Thoracic aorta (tissue), 2 donors: ENCODE measurements around the gene MMD2. TPM values are rescaled to one million over a fixed set of nuclear protein-coding genes. Genes with fewer than 3 reads are reported as not detected.
"Not testable (repeated sequence)": the region's sequence is repeated elsewhere in the genome, so short reads cannot be mapped to it uniquely, and the experiment has no call there.

Experiments
- ATAC-seq: fragments of 150-250 bp; one replicate; pipeline ENCODE4 v1.8.0; 2017; ENCODE audit warnings: low read depth; ENCODE audit not compliant: insufficient number of reproducible peaks, low FRiP score
- DNase-seq: peaks from one replicate; pipeline ENCODE4 v3.0.0-alpha.2; 2020; ENCODE audit warnings: low spot score
- H3K27ac ChIP-seq, 2 donors: fragments of 200-600 bp; sonication (generic); 1 replicate in 1 of 2; 2 replicates in 1 of 2; pipeline ENCODE4 v1.5.1; 2016; ENCODE audit warnings: mild to moderate bottlenecking in 2 of 2, moderate library complexity in 2 of 2
- H3K27me3 ChIP-seq: fragments of 200-600 bp; sonication (generic); replicated peaks from 2 replicates; pipeline ENCODE4 v1.6.0; 2016; ENCODE audit warnings: mild to moderate bottlenecking; ENCODE audit not compliant: insufficient read depth
- H3K36me3 ChIP-seq: fragments of 200-600 bp; sonication (generic); one replicate; pipeline ENCODE4 v1.5.1; 2016
- H3K4me1 ChIP-seq, 2 donors: fragments of 200-600 bp; sonication (generic); 1 replicate in 1 of 2; 2 replicates in 1 of 2; pipeline versions ENCODE4 v1.5.1 to v1.6.0; 2016; ENCODE audit warnings: low read depth in 2 of 2, mild to moderate bottlenecking in 1 of 2; ENCODE audit not compliant: control insufficient read depth in 1 of 2
- H3K4me3 ChIP-seq: fragments of 200-600 bp; sonication (generic); 2 replicates; pipeline ENCODE4 v1.5.1; 2016; ENCODE audit warnings: mild to moderate bottlenecking
- H3K9me3 ChIP-seq: fragments of 200-600 bp; sonication (generic); 2 replicates; pipeline ENCODE4 v1.5.1; 2016
- total RNA-seq, 2 donors: library from RNA; depleted of rRNA; stranded (reverse); fragments of >200 nt; gene quantifications; one replicate each; pipeline versions ENCODE4 v1.1.0 to v1.2.3, GENCODE V29; 2016
- TF ChIP-seq, protein P1 (sequence below): fragments of 200-600 bp; sonication (generic); IDR thresholded peaks from one replicate; pipeline ENCODE4 v1.5.1; 2019; ENCODE audit warnings: antibody characterized with exemption

The MMD2 gene
- total RNA-seq, 2 donors from 2014 or later = not detected

DNA sequence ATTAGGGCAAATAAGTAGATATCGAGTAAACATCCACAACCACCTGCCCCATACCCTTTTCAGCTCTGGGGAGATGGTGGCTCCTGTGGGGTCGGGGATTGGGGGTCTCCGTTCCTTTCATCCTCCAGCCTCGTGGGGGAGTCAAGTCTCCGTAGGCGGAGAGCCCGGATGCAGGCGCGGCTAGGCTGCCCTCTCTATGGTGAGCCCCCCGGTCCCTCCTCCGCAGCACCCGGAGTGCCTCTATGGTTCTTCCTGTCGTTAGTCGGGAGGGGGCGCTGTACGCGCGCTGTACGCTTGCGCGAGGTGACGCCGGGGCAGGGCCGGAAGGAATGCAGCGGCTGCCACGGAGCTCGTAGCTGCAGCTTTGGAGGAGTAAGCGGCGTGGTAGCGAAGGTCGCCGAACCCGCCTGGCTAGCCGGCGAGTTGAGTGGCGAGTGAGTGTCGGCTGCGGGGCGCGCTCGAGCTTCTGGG is 14.8 kb upstream of the MMD2 start:
- ATAC-seq = peak; percentile 90
- TF ChIP-seq, protein P1, sequence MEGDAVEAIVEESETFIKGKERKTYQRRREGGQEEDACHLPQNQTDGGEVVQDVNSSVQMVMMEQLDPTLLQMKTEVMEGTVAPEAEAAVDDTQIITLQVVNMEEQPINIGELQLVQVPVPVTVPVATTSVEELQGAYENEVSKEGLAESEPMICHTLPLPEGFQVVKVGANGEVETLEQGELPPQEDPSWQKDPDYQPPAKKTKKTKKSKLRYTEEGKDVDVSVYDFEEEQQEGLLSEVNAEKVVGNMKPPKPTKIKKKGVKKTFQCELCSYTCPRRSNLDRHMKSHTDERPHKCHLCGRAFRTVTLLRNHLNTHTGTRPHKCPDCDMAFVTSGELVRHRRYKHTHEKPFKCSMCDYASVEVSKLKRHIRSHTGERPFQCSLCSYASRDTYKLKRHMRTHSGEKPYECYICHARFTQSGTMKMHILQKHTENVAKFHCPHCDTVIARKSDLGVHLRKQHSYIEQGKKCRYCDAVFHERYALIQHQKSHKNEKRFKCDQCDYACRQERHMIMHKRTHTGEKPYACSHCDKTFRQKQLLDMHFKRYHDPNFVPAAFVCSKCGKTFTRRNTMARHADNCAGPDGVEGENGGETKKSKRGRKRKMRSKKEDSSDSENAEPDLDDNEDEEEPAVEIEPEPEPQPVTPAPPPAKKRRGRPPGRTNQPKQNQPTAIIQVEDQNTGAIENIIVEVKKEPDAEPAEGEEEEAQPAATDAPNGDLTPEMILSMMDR = peak; percentile 75

GRCh38 chr7:4972446-4972845 is 13.5 kb upstream of the MMD2 start:
- not testable (repeated sequence) for H3K4me3 ChIP-seq, H3K9me3 ChIP-seq, H3K27ac ChIP-seq, DNase-seq, ATAC-seq, H3K4me1 ChIP-seq, H3K27me3 ChIP-seq
- peaks cover 12% of the 10 kb centered on the region for H3K36me3 ChIP-seq

More for the DNA sequence above, 14.8 kb upstream of the MMD2 start:
- H3K9me3 ChIP-seq = no peaks in the 10 kb centered on the region
- H3K4me1 ChIP-seq = peaks cover 5 to 14% of the 10 kb centered on the region in 2 donors
- H3K27ac ChIP-seq = peak overlapping the region; percentile 62 to 71
- DNase-seq = peak; percentile 34
- H3K36me3 ChIP-seq = peaks cover 21% of the 10 kb centered on the region
- H3K27me3 ChIP-seq = no peaks in the 10 kb centered on the region
- H3K4me3 ChIP-seq = peak overlapping the region; percentile 96

GRCh38 chr7:4965295-4966022 is 6.5 kb upstream of the MMD2 start:
- H3K27ac ChIP-seq = no peak overlapping the region
- ATAC-seq (no peak), DNase-seq (no peak)
- peaks cover 8% of the 10 kb centered on the region for H3K27me3 ChIP-seq
- H3K36me3 ChIP-seq = no peaks in the 10 kb centered on the region
- H3K4me3 ChIP-seq = no peak overlapping the region
- H3K9me3 ChIP-seq = no peaks in the 10 kb centered on the region
- no peaks in the 10 kb centered on the region for H3K4me1 ChIP-seq
- TF ChIP-seq, protein P1 = no peak

DNA sequence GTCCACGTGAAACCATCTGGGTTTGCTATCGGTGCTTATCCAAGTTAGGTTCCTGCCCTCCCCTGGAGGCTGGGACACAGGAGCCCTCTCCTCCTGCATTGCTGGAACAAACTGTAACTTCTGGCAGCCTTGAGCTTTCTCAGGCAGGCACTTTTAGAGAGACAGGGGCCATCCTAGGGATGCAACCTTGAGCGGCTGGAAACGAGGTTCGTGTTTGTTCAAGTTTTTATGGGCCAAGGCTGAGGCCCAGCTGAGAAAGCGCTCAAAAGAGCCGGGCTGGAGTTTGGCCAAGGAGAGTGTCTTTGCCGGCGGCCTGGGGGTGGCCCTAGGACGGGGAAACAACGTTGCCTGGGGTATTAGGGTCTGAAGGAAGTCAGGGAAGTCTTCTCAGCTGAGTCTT is 5.5 kb upstream of the MMD2 start:
- TF ChIP-seq, protein P1 = no peak
- Histone ChIP-seq H3K27ac (no peak overlapping the region), H3K27me3 (peaks cover 11% of the 10 kb centered on the region), H3K36me3 (no peaks in the 10 kb centered on the region), H3K4me3 (no peak overlapping the region), H3K9me3 (no peaks in the 10 kb centered on the region), H3K4me1 (no peaks in the 10 kb centered on the region)
- DNase-seq = no peak
- no peak for ATAC-seq

GRCh38 chr7:4962872-4963775 is 4.1 kb upstream of the MMD2 start:
- ATAC-seq (no peak), DNase-seq (no peak)
- Histone ChIP-seq H3K9me3 (no peaks in the 10 kb centered on the region), H3K27ac (no peak overlapping the region), H3K4me1 (peaks cover 7% of the 10 kb centered on the region in 2 donors), H3K4me3 (no peak overlapping the region), H3K36me3 (no peaks in the 10 kb centered on the region), H3K27me3 (peaks cover 11% of the 10 kb centered on the region)
- TF ChIP-seq, protein P1 = no peak
